HG03354 (cell line): ENCODE data around the gene SRM.
"Not testable (repeated sequence)": the region's sequence is repeated elsewhere in the genome, so short reads cannot be mapped to it uniquely, and the experiment has no call there.

Source experiments
- ATAC-seq: cut with Tn5 transposase; IDR thresholded peaks from one replicate; pipeline ENCODE4 v1.9.1; 2021; ENCODE audit warnings: mild to moderate bottlenecking; ENCODE audit not compliant: unreplicated experiment, poor library complexity, severe bottlenecking

Gene SRM

GRCh38 chr1:11067716-11068599 is 8.1 kb upstream of the SRM start:
- ATAC-seq, result no peak

GRCh38 chr1:11065796-11066195 is 6.0 kb upstream of the SRM start:
- no peak for ATAC-seq

- ATAC-seq, result no peak
These were observed 5.1 kb upstream of the SRM start for GRCh38 chr1:11064942-11065341.

- ATAC-seq, result not testable (repeated sequence)
These were observed 4.2 kb upstream of the SRM start for GRCh38 chr1:11063937-11064537.

GRCh38 chr1:11062965-11063401 is 3.2 kb upstream of the SRM start:
- no peak for ATAC-seq

GRCh38 chr1:11061652-11062365 is 2.0 kb upstream of the SRM start:
- no peak for ATAC-seq

GRCh38 chr1:11059155-11059967 is 457 bp downstream of the SRM start:
- peak; percentile 33 for ATAC-seq

GRCh38 chr1:11058595-11059154 is 1.1 kb downstream of the SRM start:
- no peak for ATAC-seq

- no peak for ATAC-seq
These were observed 1.8 kb downstream of the SRM start for GRCh38 chr1:11058026-11058425.

- no peak for ATAC-seq
These were observed 2.3 kb downstream of the SRM start for GRCh38 chr1:11057477-11057876.

GRCh38 chr1:11056504-11056903 is 3.3 kb downstream of the SRM start:
- no peak for ATAC-seq

- no peak for ATAC-seq
These were observed 4.1 kb downstream of the SRM start for GRCh38 chr1:11055676-11056075.

- ATAC-seq, result no peak
These were observed 5.2 kb downstream of the SRM start for GRCh38 chr1:11054666-11055065.

GRCh38 chr1:11054181-11054580 is 5.6 kb downstream of the SRM start:
- no peak for ATAC-seq

- ATAC-seq, result no peak
These were observed 6.1 kb downstream of the SRM start for GRCh38 chr1:11053758-11054137.

- ATAC-seq, result no peak
These were observed 6.7 kb downstream of the SRM start for GRCh38 chr1:11052839-11053757.

GRCh38 chr1:11051781-11052511 is 7.9 kb downstream of the SRM start:
- no peak for ATAC-seq

GRCh38 chr1:11051121-11051520 is 8.7 kb downstream of the SRM start:
- ATAC-seq, result not testable (repeated sequence)
